ENCODE results near the gene MAP4K5.

MAP4K5 gene

GRCh38 chr14:50399251-50400032 is 132.9 kb downstream of the MAP4K5 start:
- DNase-seq (ENCODE audit: low read depth, low spot score), result no peak

GRCh38 chr14:50398189-50398580 is 134.2 kb downstream of the MAP4K5 start:
- no peak for DNase-seq (ENCODE audit: low read depth, low spot score)

GRCh38 chr14:50397390-50398188 is 134.8 kb downstream of the MAP4K5 start:
- DNase-seq (ENCODE audit: low read depth, low spot score), result no peak

GRCh38 chr14:50396631-50397389 is 135.6 kb downstream of the MAP4K5 start, which contains the start of gene CDKL1:
TSS of gene CDKL1 (minus strand) at chr14:50396881. CDS start at chr14:50395868, 1,013 bp downstream.
- DNase-seq (ENCODE audit: low read depth, low spot score), result peak; percentile 38

GRCh38 chr14:50395448-50395847 is 136.9 kb downstream of the MAP4K5 start:
- no peak for DNase-seq (ENCODE audit: low read depth, low spot score)

GRCh38 chr14:50394713-50395112 is 137.7 kb downstream of the MAP4K5 start:
- DNase-seq (ENCODE audit: low read depth, low spot score), result no peak

- no peak for DNase-seq (ENCODE audit: low read depth, low spot score)
Observed at GRCh38 chr14:50389668-50390441, 142.5 kb downstream of the MAP4K5 start.

- DNase-seq (ENCODE audit: low read depth, low spot score), result peak; percentile 38
Observed at GRCh38 chr14:50388256-50388931, 144.0 kb downstream of the MAP4K5 start.

GRCh38 chr14:50387548-50387947 is 144.8 kb downstream of the MAP4K5 start:
- DNase-seq (ENCODE audit: low read depth, low spot score), result no peak

GRCh38 chr14:50383618-50384225 is 148.6 kb downstream of the MAP4K5 start:
- DNase-seq (ENCODE audit: low read depth, low spot score), result no peak

GRCh38 chr14:50381823-50382287 is 150.5 kb downstream of the MAP4K5 start:
- DNase-seq (ENCODE audit: low read depth, low spot score), result no peak

- DNase-seq (ENCODE audit: low read depth, low spot score), result no peak
Observed at GRCh38 chr14:50381008-50381407, 151.4 kb downstream of the MAP4K5 start.

GRCh38 chr14:50380455-50380854 is 151.9 kb downstream of the MAP4K5 start:
- DNase-seq (ENCODE audit: low read depth, low spot score), result no peak

GRCh38 chr14:50379563-50379962 is 152.8 kb downstream of the MAP4K5 start:
- no peak for DNase-seq (ENCODE audit: low read depth, low spot score)

- no peak for DNase-seq (ENCODE audit: low read depth, low spot score)
Observed at GRCh38 chr14:50377550-50378085, 154.8 kb downstream of the MAP4K5 start.

- DNase-seq (ENCODE audit: low read depth, low spot score), result no peak
Observed at GRCh38 chr14:50375760-50376159, 156.6 kb downstream of the MAP4K5 start.

GRCh38 chr14:50373959-50374358 is 158.4 kb downstream of the MAP4K5 start:
- no peak for DNase-seq (ENCODE audit: low read depth, low spot score)

GRCh38 chr14:50371546-50371945 is 160.8 kb downstream of the MAP4K5 start:
- no peak for DNase-seq (ENCODE audit: low read depth, low spot score)

Data from iPS DF 19.7 (cell line).